ENCODE measurements around the gene ALPG. TPM values are rescaled to one million over a fixed set of nuclear protein-coding genes. Genes with fewer than 3 reads are reported as not detected.
"Not testable (repeated sequence)": the region's sequence is repeated elsewhere in the genome, so short reads cannot be mapped to it uniquely, and the experiment has no call there.

ALPG gene
- total RNA-seq, 1 donor from 2014 or later = 2.4 TPM

DNA sequence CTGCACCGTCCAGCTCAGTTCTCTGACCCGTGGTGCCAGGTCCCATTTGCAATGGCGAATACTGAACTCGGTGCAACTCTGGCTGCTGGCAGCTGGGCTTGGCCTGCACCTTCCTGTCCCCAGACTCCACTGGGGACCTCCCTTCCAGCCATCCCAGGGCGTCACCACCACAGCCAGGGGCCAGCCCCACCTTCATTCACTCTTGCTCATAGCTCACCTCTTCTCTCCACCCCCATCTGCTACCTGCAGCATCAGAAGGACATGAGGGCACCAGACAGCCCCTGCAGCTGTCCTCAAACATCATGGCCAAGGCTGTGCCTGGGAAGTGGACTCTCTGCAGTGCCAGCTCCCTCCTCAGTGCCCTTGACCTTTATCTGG is 33.1 kb downstream of the ALPG start:
- Mint-ChIP-seq H3K4me1 (ENCODE audit: low read depth, unreplicated experiment) (no peaks in the 10 kb centered on the region), H3K4me3 (ENCODE audit: unreplicated experiment) (no peak overlapping the region), H3K9me3 (ENCODE audit: unreplicated experiment) (peaks cover 2% of the 10 kb centered on the region), H3K27ac (ENCODE audit: unreplicated experiment) (no peak overlapping the region), H3K27me3 (ENCODE audit: unreplicated experiment) (peaks cover 16% of the 10 kb centered on the region), H3K36me3 (ENCODE audit: unreplicated experiment) (no peaks in the 10 kb centered on the region)
- TF ChIP-seq, protein P1, sequence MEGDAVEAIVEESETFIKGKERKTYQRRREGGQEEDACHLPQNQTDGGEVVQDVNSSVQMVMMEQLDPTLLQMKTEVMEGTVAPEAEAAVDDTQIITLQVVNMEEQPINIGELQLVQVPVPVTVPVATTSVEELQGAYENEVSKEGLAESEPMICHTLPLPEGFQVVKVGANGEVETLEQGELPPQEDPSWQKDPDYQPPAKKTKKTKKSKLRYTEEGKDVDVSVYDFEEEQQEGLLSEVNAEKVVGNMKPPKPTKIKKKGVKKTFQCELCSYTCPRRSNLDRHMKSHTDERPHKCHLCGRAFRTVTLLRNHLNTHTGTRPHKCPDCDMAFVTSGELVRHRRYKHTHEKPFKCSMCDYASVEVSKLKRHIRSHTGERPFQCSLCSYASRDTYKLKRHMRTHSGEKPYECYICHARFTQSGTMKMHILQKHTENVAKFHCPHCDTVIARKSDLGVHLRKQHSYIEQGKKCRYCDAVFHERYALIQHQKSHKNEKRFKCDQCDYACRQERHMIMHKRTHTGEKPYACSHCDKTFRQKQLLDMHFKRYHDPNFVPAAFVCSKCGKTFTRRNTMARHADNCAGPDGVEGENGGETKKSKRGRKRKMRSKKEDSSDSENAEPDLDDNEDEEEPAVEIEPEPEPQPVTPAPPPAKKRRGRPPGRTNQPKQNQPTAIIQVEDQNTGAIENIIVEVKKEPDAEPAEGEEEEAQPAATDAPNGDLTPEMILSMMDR (IDR thresholded peaks at IDR 0.05; ENCODE audit: partially characterized antibody, unreplicated experiment) = peak; percentile 62
- peak; percentile 11 for DNase-seq

DNA sequence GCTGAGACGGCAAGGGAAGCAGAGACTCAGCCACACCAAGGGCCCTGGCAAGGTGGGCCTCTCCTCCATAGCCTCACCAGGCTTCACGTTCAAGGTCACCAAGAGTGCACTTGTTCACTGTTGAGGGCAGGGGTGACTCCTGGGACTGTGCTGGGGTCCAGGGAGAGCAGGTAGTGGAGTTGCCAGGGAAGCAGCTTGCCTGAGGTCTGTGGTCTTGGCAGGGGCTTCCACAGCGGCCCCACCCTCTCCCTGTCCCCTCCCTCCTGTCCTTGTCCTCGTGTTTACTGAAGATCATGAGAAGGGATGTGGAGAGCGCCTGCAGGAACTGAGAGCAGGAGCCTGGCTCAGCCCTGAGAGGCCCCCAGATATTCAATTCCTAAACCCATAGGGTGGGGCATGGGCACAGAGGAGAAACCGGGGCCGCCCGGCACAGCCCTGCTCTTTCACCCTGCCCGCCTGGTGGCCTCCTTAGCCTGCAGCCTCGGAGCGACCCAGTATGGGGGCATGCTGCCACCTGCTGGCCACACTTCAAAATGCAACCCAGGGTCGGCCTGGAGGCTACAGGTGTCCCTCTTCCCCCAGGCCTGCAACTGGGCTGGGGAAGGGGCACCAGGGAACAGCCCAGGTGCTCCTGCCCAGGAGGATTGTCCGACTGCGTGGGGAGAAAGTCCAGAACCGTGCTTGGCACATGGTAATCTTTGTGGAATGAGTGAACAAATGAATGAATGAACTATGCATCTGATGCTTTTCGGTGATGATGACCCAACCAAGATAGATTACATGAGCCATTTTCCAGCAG is 33.8 kb downstream of the ALPG start:
- peaks cover 16% of the 10 kb centered on the region for H3K27me3 Mint-ChIP-seq (ENCODE audit: unreplicated experiment)
- DNase-seq = peak; percentile 97
- TF ChIP-seq, protein P1 (IDR thresholded peaks at IDR 0.05; ENCODE audit: partially characterized antibody, unreplicated experiment) = peak; percentile 90
- H3K4me3 Mint-ChIP-seq (ENCODE audit: unreplicated experiment); H3K27ac Mint-ChIP-seq (ENCODE audit: unreplicated experiment); H3K4me1 Mint-ChIP-seq (ENCODE audit: low read depth, unreplicated experiment); H3K36me3 Mint-ChIP-seq (ENCODE audit: unreplicated experiment); H3K9me3 Mint-ChIP-seq (ENCODE audit: unreplicated experiment): not testable (repeated sequence)

GRCh38 chr2:232441147-232441651 is 34.6 kb downstream of the ALPG start:
- TF ChIP-seq, protein P1 (IDR thresholded peaks at IDR 0.05; ENCODE audit: partially characterized antibody, unreplicated experiment) = no peak
- no peak for DNase-seq
- H3K27me3 Mint-ChIP-seq (ENCODE audit: unreplicated experiment) = peaks cover 14% of the 10 kb centered on the region
- no peaks in the 10 kb centered on the region for H3K36me3 Mint-ChIP-seq (ENCODE audit: unreplicated experiment)
- no peak overlapping the region for H3K27ac Mint-ChIP-seq (ENCODE audit: unreplicated experiment)
- no peak overlapping the region for H3K4me3 Mint-ChIP-seq (ENCODE audit: unreplicated experiment)
- peaks cover 2% of the 10 kb centered on the region for H3K9me3 Mint-ChIP-seq (ENCODE audit: unreplicated experiment)
- H3K4me1 Mint-ChIP-seq (ENCODE audit: low read depth, unreplicated experiment) = no peaks in the 10 kb centered on the region

DNA sequence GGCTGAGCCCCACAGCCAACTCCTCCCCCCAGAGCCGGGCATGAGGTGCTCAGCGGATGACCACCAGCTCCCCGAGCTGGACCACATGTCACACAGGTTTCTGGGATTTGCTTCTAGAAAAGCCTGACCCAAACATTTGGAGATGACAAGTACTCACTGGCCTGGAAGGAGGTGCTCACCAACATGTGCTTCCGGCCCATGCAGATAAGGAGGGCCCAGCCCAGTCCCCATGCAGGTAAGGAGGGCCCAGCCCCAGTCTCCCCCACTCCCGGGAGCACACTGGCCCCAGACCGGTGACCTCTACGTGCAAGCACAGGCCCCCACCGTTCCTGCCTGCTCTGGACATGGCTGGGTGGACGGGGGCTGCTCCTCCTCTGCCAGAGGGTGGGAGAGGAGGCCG is 35.3 kb downstream of the ALPG start:
- not testable (repeated sequence) for H3K4me3 Mint-ChIP-seq (ENCODE audit: unreplicated experiment); H3K27ac Mint-ChIP-seq (ENCODE audit: unreplicated experiment); H3K9me3 Mint-ChIP-seq (ENCODE audit: unreplicated experiment); DNase-seq; H3K36me3 Mint-ChIP-seq (ENCODE audit: unreplicated experiment); H3K4me1 Mint-ChIP-seq (ENCODE audit: low read depth, unreplicated experiment)
- peaks cover 12% of the 10 kb centered on the region for H3K27me3 Mint-ChIP-seq (ENCODE audit: unreplicated experiment)

- DNase-seq; H3K4me3 Mint-ChIP-seq (ENCODE audit: unreplicated experiment); H3K36me3 Mint-ChIP-seq (ENCODE audit: unreplicated experiment); H3K4me1 Mint-ChIP-seq (ENCODE audit: low read depth, unreplicated experiment); H3K9me3 Mint-ChIP-seq (ENCODE audit: unreplicated experiment); H3K27ac Mint-ChIP-seq (ENCODE audit: unreplicated experiment): not testable (repeated sequence)
- H3K27me3 Mint-ChIP-seq (ENCODE audit: unreplicated experiment) = peaks cover 12% of the 10 kb centered on the region
These were observed 35.8 kb downstream of the ALPG start for GRCh38 chr2:232442431-232442830.

DNA sequence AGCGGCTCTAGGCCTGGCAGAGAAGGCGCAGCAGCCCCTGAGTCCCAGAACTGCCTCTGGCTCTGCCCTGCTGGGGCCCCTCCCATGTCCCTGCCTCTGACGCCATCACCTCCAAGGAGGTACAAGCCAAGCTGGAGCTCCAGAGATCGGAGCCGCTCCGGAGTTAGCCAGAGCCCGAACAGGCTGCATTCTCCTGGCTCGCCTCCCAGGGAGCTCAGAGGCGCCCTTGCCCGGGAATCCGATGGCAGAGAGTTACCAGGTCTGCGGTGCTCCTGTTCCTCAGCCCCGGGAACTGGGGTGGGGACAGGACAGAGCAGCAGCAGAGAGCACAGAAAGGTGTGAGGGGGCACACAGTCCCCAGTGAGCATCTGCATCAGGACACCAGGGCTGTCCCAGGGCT is 36.4 kb downstream of the ALPG start:
- H3K9me3 Mint-ChIP-seq (ENCODE audit: unreplicated experiment); H3K4me3 Mint-ChIP-seq (ENCODE audit: unreplicated experiment); H3K4me1 Mint-ChIP-seq (ENCODE audit: low read depth, unreplicated experiment); H3K27ac Mint-ChIP-seq (ENCODE audit: unreplicated experiment); DNase-seq; H3K36me3 Mint-ChIP-seq (ENCODE audit: unreplicated experiment): not testable (repeated sequence)
- peaks cover 13% of the 10 kb centered on the region for H3K27me3 Mint-ChIP-seq (ENCODE audit: unreplicated experiment)

- not testable (repeated sequence) for H3K4me1 Mint-ChIP-seq (ENCODE audit: low read depth, unreplicated experiment); H3K36me3 Mint-ChIP-seq (ENCODE audit: unreplicated experiment); H3K27ac Mint-ChIP-seq (ENCODE audit: unreplicated experiment); H3K4me3 Mint-ChIP-seq (ENCODE audit: unreplicated experiment); DNase-seq; H3K9me3 Mint-ChIP-seq (ENCODE audit: unreplicated experiment)
- H3K27me3 Mint-ChIP-seq (ENCODE audit: unreplicated experiment) = peaks cover 13% of the 10 kb centered on the region
These were observed 37.2 kb downstream of the ALPG start for GRCh38 chr2:232443669-232444408.

Measured in glutamatergic neuron (in vitro differentiated cells).